ENCODE measurements around the gene RAD51B.

GRCh38 chr14:68576496-68577244, 757.1 kb downstream of the RAD51B start:
- TF ChIP-seq HMGXB4 (CRISPR knock-in tag; IDR thresholded peaks at IDR 0.05) (no peak), PRDM15 (CRISPR knock-in tag; IDR thresholded peaks at IDR 0.05) (no peak), ZNF121 (CRISPR knock-in tag; IDR thresholded peaks at IDR 0.05) (no peak), USF2 (CRISPR knock-in tag; IDR thresholded peaks at IDR 0.05) (no peak), CTCF (IDR thresholded peaks at IDR 0.05) (no peak), SP1 (CRISPR knock-in tag; conservative IDR thresholded peaks at IDR 0.05) (no peak), ATF3 (CRISPR knock-in tag; conservative IDR thresholded peaks at IDR 0.05) (no peak), MAX (CRISPR knock-in tag; IDR thresholded peaks at IDR 0.05) (no peak), SMAD3 (CRISPR knock-in tag; IDR thresholded peaks at IDR 0.05; ENCODE audit: borderline replicate concordance) (no peak), TEAD4 (CRISPR knock-in tag; IDR thresholded peaks at IDR 0.05) (no peak), TCF7 (CRISPR knock-in tag; IDR thresholded peaks at IDR 0.05; ENCODE audit: low read depth) (no peak), ARID4B (CRISPR knock-in tag; IDR thresholded peaks at IDR 0.05; ENCODE audit: borderline replicate concordance) (no peak)
